Panc1 (cell line): ENCODE measurements around the gene CUX1.

ENCODE experiments used
- CTCF ChIP-seq: fragments of 450-650 bp; IDR thresholded peaks from 2 replicates; pipeline ENCODE4 v1.5.1; 2017; ENCODE audit warnings: mild to moderate bottlenecking
- POLR2AphosphoS5 ChIP-seq: IDR thresholded peaks from 2 replicates; pipeline ENCODE4 v1.6.1; 2012; ENCODE audit warnings: mild to moderate bottlenecking, low read depth, low read length, moderate library complexity
- REST ChIP-seq, 2 experiments: IDR thresholded peaks; 2 replicates each; pipeline ENCODE4 v1.6.1; 2011 to 2012; ENCODE audit warnings: low read depth in 2 of 2, control low read depth in 1 of 2, low read length in 1 of 2, mild to moderate bottlenecking in 1 of 2, moderate library complexity in 1 of 2; ENCODE audit not compliant: insufficient read depth in 1 of 2
- SIN3A ChIP-seq: IDR thresholded peaks from 2 replicates; pipeline ENCODE4 v1.6.1; 2012; ENCODE audit warnings: low read depth, mild to moderate bottlenecking, low read length, moderate library complexity, borderline replicate concordance; ENCODE audit not compliant: insufficient read depth
- TCF7L2 ChIP-seq: IDR thresholded peaks from 2 replicates; pipeline ENCODE4 v1.6.1; 2011; ENCODE audit warnings: mild to moderate bottlenecking, low read depth, low read length, inconsistent platforms

- no peak for TF ChIP-seq CTCF
- no peak for TF ChIP-seq POLR2AphosphoS5
- TF ChIP-seq REST (IDR thresholded peaks at IDR 0.05; ENCODE audit: insufficient read depth in 1 of 2, low read depth in 2 of 2, low read length in 1 of 2): no peak
- TF ChIP-seq SIN3A: no peak
- no peak for TF ChIP-seq TCF7L2
Observed at GRCh38 chr7:102248456-102249395, 431.3 kb downstream of the CUX1 start.
